GM18951 (cell line): ENCODE data around the gene SCRT2.
"Not testable (repeated sequence)": the region's sequence is repeated elsewhere in the genome, so short reads cannot be mapped to it uniquely, and the experiment has no call there.

Experiments
- POLR2A ChIP-seq: IDR thresholded peaks from 4 replicates; pipeline ENCODE4 v1.6.1; 2011; ENCODE audit warnings: mild to moderate bottlenecking; ENCODE audit not compliant: insufficient read length, insufficient read depth; ENCODE audit errors: extremely low read depth
- in situ Hi-C: fragments of 300-500 bp; cut with MboI; formaldehyde crosslinking; loops from one replicate; pipeline ENCODE4 v1.12.0; 2022; ENCODE audit warnings: low sequenced_read_pairs, mixed read lengths, inconsistent platforms; ENCODE audit not compliant: unreplicated experiment

SCRT2 gene

DNA sequence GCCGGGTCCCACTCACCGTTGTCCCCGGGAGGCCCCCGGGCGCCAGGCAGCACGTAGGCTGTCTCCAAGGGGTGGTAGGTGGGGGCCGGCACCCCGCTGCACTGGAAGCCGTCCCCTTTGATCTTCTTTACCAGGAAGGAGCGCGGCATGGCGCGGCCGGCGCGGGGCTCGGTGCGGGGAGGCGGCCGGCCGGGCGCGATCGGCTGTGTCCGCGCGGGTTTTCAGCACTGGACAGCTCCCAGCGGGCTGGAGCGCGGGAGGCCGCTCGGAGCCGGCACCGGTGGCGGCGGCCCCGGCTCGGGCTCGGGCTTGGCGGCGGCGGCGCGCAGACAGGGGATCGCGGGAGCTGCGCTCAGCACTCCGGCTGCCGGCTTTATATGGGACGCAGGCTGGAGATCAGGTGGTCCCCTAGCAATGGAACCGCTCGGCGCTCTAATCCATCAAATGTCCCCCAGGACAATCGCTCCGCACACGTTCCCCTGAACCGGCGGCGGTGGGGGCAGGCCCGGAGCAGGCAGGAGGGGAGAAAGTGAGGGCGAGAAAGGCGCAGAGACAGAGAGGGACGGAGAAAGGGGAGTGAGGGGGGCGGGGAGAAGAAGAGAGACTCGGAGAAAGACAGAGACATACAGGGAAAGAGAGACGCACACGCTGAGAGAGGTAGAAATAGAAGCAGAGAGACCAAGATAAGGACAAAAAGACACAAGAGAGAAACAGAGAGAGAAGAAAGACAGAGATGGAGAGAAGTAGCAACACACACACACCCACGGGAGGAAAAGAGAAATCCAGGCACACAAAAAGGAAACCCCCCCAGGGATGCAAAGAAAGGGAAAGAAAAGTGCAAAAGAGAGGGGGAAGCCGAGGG lies at the start of gene SCRT2:
SCRT2 (minus strand) TSS at position 350 of the 862 bp plus-strand sequence; CDS start at position 149, 201 bp downstream.
- in situ Hi-C loops = no loop called here
- TF ChIP-seq POLR2A = no peak

DNA sequence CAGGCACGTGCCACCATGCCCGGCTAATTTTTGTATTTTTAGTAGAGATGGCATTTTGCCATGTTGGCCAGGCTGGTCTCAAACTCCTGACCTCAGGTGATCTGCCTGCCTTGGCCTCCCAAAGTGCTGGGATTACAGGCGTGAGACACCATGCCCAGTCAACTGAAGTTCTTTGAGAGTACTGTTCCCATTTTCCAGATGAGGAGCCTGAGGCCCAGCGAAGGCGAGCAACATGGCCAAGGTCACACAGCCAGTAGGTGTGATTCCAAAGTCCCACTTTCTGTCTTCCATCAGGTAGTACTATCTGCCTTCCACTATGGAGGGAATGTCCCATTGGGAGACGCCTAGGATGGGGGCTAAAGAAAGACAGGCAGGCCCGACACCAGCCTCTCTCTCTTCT lies 49.2 kb upstream of the SCRT2 start:
- in situ Hi-C loops = not testable (repeated sequence)

DNA sequence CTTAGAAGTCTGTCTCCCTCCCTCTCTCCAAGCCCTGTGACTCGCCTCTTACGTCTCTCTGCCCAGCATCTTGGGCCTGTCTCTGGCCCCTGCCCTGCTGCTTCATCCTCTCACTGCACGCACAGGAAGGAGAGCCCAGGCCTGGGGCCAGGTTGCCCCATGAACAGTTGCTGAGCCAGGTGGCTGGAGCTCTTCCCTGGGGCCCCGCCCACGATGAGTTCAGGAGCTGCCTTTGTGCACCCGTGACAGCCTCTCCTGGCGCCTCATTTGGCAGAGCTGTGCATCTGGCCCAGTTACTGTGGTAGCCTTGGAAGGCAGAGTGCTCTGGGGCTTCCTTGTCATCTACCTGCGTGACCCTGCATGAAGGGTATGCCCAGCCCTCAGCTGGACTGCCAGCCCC lies 48.2 kb upstream of the SCRT2 start:
- in situ Hi-C loops = no loop called here
- no peak for TF ChIP-seq POLR2A

DNA sequence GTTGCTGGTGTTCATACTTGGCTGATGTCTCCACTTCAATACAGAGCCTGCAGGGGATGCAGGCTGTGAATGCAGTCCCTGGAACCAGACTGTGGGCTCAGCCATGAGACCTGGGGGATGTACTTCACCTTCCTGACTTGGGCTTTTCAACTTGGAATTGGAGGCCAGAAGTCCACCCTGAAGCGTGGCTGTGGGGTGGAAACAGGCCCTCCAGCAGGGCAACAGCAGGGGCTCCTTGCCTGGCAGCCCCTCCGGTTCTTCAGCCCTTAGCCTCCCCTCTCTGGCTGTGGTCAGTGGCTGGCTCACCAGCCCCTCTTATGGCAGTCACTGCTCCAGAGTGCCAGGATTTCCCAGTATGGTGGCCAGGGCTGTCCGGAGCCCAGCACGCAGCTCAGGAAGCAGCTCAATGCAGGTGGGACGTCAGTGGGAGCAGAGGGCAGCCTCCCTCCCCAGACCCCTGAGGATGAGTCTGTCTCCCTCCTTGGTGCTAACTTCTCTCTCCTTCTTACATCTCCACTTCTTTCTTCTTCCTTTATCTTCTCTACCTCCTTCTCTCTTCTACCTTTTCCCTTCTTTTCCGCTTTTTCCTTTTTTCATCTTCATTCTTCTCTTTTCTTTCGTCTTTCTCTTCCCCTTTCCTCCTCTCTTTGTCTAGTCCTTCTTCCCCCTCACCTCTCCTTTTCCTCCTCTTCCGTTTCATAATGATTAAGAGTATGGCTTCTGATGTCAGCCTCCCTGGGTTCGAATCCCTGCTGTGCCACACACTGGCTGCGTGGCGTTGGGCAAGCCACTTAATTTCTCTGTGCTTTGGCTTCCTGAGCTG lies 47.4 kb upstream of the SCRT2 start:
- in situ Hi-C loops = no loop called here
- TF ChIP-seq POLR2A = no peak

DNA sequence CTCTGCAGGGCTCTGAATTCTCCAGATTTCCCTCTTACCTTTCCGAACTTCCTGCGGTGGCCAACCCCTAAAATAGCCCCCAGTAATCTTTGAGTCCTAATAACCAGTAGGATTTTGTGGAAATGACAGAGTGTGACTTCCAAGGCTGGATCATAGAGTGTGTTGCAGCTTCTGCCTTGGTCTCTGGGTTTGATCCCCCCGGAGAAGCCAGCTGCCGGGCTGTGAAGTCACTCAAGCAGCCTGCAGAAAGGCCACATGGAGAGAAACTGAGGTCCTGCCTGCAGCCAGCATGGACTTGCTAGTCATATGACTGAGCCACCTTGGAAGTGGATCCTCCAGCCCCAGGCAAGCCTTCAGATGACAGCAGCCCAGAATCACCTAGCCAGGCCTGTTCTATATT lies 46.3 kb upstream of the SCRT2 start:
- in situ Hi-C loops = no loop called here
- no peak for TF ChIP-seq POLR2A

DNA sequence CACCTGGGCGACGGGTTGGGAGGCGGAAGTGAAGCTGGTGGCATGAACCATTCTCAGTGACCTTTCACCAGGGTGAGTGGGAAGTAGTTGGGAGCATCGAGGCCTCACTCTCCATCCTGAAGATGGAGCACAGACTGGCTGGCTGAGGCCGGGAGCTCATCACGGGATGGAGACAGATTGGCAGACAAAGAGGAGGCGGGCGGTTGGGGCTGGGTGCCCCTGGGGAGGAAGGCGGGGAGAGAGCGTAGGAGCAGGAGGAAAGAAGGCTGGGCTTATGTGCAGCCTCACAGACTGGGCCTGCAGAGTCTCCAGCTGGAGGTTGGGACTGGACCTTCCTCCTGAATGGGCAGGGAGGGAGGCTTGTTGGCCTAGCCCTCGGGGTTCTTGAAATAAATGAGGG lies 44.2 kb upstream of the SCRT2 start:
- no peak for TF ChIP-seq POLR2A
- in situ Hi-C loops = no loop called here

DNA sequence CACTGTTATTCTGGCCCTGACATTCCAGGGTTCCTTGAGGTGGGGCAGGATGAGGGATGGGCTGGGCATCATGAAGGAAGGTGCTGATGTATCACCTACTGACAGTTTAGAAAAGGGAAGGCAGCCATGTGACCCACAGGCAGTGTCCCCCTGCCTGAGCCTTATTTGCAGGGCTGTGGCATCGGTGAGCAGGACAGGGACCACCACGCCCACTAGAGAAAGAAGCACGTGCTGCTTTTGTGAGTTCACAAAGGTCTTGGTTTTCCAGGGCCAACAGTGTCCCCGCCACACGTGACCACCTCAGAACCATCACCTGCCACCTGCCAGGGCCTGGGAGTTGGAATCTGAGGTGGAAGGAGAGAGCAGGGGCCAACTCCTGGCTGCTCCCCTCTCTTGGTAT lies 43.5 kb upstream of the SCRT2 start:
- TF ChIP-seq POLR2A = no peak
- in situ Hi-C loops = no loop called here

DNA sequence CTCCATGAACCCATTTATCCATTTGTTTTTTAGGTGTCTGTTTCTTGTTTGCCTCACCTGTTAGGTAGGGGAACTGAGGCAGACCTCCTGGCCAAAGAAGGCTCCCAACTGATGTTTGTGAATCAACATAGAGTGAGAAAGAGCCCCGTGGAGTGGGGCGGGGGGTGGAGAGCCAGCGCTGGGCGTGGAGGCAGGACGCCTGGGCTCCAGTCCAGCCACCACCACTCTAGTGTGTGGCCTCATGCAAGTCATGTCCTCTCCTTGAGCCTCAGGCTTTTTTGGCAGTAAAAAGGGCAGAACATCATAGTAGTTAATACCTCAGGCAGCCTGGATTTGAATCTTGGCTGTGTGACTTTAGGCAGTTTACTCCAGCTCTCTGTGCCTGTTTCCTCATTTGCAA lies 42.2 kb upstream of the SCRT2 start:
- in situ Hi-C loops = no loop called here
- TF ChIP-seq POLR2A = no peak

DNA sequence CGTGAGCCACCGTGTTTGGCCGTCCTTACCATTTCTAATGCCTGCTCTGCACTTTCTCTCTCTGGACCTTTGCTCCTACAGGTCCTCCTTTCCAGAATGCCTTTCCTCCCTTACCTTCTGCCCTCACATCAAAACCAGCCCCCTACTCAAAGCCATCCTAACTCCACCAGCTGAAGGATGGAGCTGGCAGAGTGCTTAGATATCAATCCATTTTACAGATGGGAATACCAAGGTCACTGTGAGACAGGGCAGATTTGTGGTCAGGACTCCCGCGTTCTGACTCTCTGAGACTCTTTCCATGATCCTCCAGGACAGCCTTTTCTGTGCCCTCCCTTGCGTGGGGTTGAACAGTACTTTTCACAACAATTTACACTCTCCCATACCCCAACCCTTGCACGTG lies 41.7 kb upstream of the SCRT2 start:
- no peak for TF ChIP-seq POLR2A
- in situ Hi-C loops = no loop called here

DNA sequence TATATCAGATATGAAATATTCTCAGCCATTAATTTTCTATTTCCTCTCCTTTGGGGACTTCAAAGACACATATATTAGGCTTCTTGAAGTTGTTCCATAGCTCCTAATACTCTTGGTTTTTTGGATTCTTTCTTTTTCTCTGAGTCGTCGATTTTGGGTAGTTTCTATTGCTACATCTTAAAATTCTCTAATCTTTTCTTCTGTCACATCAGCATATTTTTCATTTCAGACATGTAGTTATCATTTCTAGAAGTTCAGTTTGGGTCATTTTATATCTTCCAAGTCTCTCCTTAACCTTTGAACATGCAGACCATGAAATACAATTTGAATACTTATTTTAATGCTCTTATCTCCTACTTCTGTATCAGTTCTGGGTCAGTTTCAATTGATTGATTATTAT lies 38.9 kb upstream of the SCRT2 start:
- in situ Hi-C loops = no loop called here
- no peak for TF ChIP-seq POLR2A

DNA sequence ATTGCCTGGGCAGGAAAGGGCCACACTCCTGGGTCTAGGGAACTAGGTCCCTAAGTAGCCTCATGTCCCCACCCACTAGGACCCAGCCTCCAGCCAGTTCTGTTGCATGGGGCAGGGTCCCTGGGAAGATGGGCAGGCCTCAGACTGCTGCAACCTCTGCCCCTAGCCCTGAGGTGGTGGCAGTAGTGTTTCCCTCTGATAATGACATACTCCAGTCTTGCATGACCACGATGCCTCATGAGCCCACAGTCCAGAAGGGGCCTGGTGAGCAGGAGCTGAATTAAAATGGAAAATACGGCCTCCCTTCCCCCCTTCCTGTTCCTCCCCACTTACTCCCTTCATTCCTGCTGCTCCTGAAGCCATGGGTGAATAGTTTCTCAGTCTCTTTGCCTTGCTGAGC lies 36.0 kb upstream of the SCRT2 start:
- in situ Hi-C loops = no loop called here
- TF ChIP-seq POLR2A = no peak

DNA sequence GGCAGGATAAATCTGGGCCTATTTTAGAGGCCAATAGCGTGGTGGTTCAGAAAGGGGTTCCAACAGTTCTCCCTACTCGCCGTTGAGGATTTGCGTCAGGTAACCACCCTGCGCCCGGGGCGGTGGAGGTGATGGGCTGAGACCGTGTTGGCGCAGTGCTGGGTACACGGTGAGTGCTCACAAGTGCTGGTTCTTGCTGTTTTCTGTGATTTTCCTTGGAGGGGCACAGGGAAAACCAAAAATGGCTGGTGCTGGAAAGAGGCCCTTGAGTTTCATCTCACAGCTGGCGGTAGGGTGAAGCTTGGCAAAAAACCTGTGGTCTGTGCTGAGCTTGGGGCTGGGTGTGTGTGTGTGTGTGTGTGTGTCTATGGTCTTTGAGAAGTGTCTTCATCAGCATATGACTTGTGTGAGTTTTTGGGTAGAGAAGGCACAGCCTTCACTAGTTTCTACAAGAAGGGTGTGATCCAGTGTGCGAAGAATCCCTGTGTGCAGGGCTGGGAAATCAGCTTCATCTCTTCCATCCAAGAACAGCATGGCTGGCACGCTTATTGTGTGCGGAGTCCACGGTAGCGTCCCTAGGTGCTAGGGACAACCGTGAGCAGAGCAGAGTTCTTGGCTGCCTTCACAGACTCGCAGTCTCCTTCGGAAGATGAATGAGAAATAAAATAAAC lies 35.3 kb upstream of the SCRT2 start:
- TF ChIP-seq POLR2A = no peak
- in situ Hi-C loops = no loop called here

DNA sequence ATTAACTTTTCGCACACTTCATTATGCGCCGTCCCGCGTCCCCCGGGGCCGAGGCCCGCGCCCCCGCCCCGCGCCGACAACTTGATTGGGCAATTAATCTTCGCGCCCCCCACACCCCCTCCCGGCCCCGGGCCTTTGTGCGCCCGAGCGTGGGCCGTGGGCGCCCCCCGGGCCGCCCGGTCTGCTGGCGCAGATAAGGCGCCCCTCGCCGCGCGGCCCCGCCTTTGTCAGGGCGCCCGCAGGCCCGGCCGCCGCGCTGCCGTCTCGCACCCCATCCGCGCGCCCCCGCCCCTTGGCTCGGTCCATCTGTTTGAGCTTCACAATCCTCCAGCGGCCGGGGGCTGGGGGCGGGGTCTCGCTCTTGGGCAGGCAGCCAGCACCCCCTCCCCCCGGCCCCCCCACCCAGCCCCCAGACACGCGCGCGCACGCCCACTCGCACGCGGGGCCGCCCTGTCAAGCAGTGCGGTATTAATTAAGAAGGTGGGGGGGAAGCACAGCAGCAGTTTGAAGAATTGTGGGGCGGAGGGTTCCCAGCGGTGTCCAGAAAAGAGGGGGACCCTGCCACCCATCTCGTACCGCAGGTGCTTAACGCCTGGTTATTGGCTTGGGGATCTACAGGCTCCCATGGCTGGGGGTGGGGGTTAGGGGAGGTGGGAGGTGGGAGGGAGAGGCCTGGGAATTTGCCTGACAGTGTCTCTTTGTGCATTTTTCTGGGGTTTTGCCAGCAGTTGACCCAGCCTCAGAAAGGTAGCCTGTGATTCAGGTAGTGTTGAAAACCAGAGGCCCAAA lies 34.6 kb upstream of the SCRT2 start:
- TF ChIP-seq POLR2A = no peak
- in situ Hi-C loops = no loop called here
